Activated CD8-positive, alpha-beta memory T cell treated with anti-CD3 and anti-CD28 coated beads for 36 hours (primary cell): Measurements from ENCODE around the gene GPR35. TPM values are rescaled to one million over a fixed set of nuclear protein-coding genes. Genes with fewer than 3 reads are reported as not detected.
"Not testable (repeated sequence)": the region's sequence is repeated elsewhere in the genome, so short reads cannot be mapped to it uniquely, and the experiment has no call there.

ENCODE experiments used
- CTCF ChIA-PET: fragments of 350-600 bp; sonication (Branson Sonifier 250); formaldehyde crosslinking; loops from one replicate; lab custom pipeline; 2021; ENCODE audit warnings: antibody characterized with exemption; lab: Charles Lee
- POLR2A ChIA-PET: fragments of 350-600 bp; sonication (Branson Sonifier 250); formaldehyde crosslinking; loops from one replicate; lab custom pipeline; 2021; ENCODE audit warnings: antibody characterized with exemption; lab: Charles Lee
- total RNA-seq, 2 experiments: library from RNA; stranded (reverse); gene quantifications; one replicate each; pipeline ENCODE4 v1.2.3, GENCODE V29; 2021

The GPR35 gene
- total RNA-seq, 2 experiments from 2014 or later, result 12.6 to 13.3 TPM

- POLR2A ChIA-PET, result no interaction called here
Measured at GRCh38 chr2:240663546-240664190, 38.4 kb downstream of the GPR35 start.

DNA sequence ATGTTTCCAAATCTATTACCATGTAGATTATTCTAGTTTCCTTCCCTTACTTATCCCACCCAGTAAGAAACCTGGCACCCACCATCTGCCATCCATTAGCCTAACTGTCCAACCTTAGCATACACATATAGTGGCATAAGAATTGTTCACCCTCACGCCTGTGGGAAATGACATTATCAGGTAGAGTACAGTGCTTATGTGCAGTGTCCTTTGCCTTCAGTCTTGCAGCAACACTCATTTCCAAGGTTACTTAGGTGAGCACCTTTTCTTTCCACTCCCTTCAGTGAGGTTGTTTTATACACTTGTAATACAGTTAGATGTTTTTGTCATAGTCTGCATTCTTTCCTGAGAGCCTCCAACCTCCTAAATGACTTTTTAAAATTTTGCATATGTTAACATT, 39.3 kb downstream of the GPR35 start:
- POLR2A ChIA-PET, result no interaction called here

More at GRCh38 chr2:240663546-240664190, 38.4 kb downstream of the GPR35 start:
- CTCF ChIA-PET, result no interaction called here

GRCh38 chr2:240670402-240670801, 45.1 kb downstream of the GPR35 start:
- POLR2A ChIA-PET, result no interaction called here
- CTCF ChIA-PET, result no interaction called here

More for the DNA sequence above, 39.3 kb downstream of the GPR35 start:
- CTCF ChIA-PET, result no interaction called here

GRCh38 chr2:240670950-240671349, 45.7 kb downstream of the GPR35 start:
- POLR2A ChIA-PET, result no interaction called here
- CTCF ChIA-PET, result no interaction called here

DNA sequence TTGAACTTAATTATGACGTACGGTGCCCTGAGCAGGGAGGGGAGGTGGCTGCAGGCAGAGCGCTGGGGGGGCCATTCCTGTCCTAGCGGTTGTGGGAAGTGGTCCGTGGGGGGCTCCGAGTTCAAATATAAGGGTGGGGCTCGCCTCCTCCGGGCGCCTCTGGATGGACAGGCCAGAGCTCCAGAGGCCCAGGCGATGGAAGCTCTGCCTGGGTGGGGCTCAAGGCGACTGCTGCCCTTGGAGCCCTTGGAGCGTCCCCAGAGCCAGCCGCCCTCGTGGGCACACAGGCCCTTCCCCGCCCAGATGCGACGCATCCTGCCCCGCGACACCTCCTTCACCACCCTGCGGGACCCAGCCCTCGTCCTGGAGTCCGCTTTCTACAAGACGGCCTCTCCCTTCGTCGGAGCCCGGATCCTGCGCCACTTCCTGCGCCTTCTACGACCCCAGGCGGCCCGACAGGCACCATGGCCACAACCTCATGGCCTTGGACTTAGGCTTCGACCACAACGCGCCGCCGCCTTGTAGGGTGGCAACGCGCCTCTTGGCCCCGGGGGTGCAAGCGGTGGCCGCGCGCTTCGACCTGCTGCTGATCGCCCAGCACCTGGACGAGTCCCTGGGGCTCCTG, 46.9 kb downstream of the GPR35 start:
- CTCF ChIA-PET, result no interaction called here
- POLR2A ChIA-PET, result no interaction called here

DNA sequence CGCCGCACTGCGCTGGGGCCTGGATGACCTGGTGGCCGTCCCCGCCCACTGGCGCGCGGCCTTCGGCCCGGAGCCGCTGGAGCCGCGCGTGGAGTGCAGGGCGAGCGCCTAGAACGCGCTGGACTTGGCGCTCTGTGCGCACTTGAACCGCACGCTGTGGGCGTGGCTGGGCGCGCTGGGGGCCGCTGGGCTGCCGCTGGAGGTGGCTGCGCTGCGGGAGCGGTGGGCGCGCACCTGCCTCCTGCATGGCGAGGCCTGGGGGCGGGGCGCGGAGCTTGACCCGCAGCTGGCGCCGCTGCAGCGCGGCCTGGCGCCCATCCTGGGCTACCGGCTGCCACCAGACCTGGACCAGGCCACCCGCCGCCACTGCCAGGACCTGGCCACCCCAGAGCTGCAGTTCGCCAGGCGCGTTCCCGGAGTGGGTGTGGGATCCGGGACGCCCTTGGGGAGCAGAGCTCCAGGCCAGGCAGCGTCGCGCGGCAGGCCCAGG, 47.5 kb downstream of the GPR35 start:
- ChIA-PET POLR2A (no interaction called here), CTCF (no interaction called here)

DNA sequence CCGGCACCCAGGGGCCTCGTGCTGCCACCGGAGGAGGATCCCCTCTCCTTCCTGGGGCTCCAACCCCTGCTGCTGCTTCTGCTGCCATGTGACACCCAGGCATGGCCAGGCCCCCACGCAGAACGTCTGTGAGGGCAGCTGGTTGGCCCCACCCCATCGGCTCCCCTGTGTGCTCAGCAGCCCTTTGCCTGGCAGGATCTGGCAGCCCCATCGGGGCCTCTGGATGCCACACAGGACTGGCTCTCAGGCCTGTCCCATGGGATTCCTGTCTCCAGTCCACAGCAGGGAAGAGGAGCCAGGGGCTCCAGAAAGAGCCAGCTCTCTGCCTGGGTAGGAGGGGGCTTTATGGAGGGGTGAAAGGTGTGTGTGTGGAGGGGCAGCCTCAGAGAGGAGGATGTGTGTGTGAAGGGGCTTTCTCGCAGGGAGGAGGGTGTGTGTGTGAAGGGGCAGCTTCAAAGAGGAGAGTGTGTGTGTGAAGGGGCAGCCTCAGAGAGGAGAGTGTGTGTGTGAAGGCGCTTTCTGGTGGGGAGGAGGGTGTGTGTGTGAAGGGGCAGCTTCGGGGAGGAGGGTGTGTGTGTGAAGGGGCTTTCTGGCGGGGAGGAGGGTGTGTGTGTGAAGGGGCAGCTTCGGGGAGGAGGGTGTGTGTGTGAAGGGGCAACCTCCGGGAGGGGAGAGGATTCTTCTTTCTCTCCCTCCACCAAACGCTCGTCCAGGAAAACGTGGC, 49.3 kb downstream of the GPR35 start:
- CTCF ChIA-PET, POLR2A ChIA-PET: not testable (repeated sequence)

DNA sequence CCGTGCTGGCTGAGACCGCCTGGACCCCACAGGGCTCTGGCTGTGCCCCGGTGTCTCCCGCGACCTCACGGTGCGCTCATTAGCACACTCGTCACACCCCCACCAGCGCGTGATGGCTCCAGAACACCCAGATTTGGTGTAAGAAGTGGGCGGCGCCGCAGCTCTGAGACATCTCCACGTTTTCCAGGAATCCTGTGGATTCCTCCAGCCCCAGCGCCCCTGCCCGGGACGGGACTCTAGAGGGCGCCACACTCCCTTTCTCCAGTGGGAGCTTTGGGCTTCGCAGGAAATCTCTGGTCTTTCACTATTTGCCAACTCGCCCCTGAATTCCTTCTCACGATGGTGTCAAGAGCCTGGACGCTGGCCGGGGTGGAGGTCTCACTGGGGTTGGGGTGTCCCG, 50.1 kb downstream of the GPR35 start:
- CTCF ChIA-PET, POLR2A ChIA-PET: not testable (repeated sequence)

GRCh38 chr2:240678043-240678442, 52.8 kb downstream of the GPR35 start:
- POLR2A ChIA-PET, CTCF ChIA-PET: not testable (repeated sequence)

DNA sequence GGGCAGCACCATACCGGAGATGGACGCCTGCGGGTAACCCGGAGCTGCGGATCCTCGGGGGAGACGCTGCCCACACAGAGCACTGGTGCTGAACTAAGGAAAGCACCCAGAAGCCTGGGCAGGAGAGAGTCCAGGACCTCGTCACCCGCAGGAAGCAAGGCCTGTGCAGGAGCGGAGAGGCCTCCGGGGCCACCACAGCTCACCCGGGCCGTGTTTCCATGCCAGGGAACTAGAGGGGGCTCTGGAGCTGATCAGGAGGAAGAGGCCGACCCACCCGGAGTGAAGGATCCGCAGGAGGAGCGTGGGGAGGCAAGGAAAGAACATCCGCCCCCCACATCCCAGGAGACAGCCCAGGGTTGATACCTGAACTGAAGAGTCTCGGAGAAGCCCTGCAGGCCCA, 53.6 kb downstream of the GPR35 start:
- CTCF ChIA-PET, POLR2A ChIA-PET: not testable (repeated sequence)

DNA sequence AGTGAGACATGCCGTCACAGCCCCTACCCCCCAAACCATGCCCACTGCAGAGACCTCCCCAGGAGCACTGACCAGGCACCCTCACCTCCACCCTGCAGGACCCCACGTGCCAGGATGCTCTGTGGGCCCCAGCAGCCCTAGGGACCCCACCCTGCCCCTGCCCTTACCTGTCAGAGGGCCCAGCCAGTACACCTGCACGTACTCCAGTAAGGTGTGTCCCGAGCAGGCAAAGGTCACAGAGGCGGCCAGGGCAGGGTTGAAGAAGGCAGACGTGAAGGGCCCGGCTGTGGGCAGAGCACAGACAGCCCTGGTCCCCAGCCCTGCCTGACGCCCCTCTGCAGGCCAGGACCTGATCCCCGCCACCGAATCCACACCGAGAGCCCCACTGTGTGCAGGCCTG, 54.9 kb downstream of the GPR35 start:
- CTCF ChIA-PET, POLR2A ChIA-PET: not testable (repeated sequence)

Other genes with a start within 250 kb of the GPR35 start
- 1 to 10 TPM; 1.7 TPM for gene GPC1, start 189.8 kb upstream of the GPR35 start, total RNA-seq
- gene ANKMY1, start 67.5 kb upstream of the GPR35 start, total RNA-seq, result 10 to 100 TPM; 21.1 to 23.0 TPM
- gene DUSP28, start 65.1 kb upstream of the GPR35 start, total RNA-seq, result 1 to 10 TPM; 6.0 to 6.2 TPM
- gene RNPEPL1, start 57.0 kb upstream of the GPR35 start, total RNA-seq, result 10 to 100 TPM; 50.8 to 51.7 TPM
- 10 to 100 TPM; 39.8 to 41.2 TPM for gene CAPN10, start 38.7 kb upstream of the GPR35 start, total RNA-seq
- not detected for gene AQP12B, start 57.4 kb downstream of the GPR35 start, total RNA-seq
- not detected for gene AQP12A, start 66.4 kb downstream of the GPR35 start, total RNA-seq
- gene KIF1A, start 194.7 kb downstream of the GPR35 start, total RNA-seq, result 1 to 10 TPM; 2.6 to 3.4 TPM
- not detected for gene AGXT, start 243.3 kb downstream of the GPR35 start, total RNA-seq